ENCODE results near the gene SF3B2. TPM values are rescaled to one million over a fixed set of nuclear protein-coding genes. Genes with fewer than 3 reads are reported as not detected.

SF3B2 gene
- total and polyA plus RNA-seq, 2 donors (not counting 1 experiment from before 2014, with no cell fraction given): 139 to 205 TPM

DNA sequence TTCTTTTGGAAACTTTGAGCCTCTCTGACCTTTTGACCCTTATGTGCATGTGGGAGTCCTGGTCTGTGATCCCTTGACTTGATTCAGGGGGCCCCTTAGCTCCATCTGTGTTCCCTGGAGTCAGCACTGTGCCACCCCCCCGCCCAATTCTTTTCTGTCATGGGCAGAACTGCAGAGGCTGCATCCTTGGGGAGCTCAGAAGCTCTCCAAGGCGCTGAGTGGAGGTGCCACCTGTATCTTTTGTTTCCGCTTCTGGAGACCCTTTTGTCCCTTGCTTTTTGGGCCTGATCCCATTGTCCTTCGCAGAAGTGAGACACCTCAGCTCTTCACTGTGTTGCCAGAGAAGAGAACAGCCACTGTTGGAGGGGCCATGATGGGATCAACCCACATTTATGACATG is 15.5 kb downstream of the SF3B2 start:
- no peaks in the 10 kb centered on the region for H3K9me3 ChIP-seq (ENCODE audit: control extremely low read depth in 1 of 3, control insufficient read depth in 2 of 3, insufficient read depth in 1 of 3, low read length in 2 of 3)
- H3K27ac ChIP-seq (ENCODE audit: low read length in 2 of 2): peak overlapping the region; percentile 18 to 58
- no peak overlapping the region for H3K4me3 ChIP-seq (ENCODE audit: control extremely low read depth in 1 of 5, extremely low read depth in 1 of 5, insufficient read depth in 1 of 5, low read depth in 2 of 5, low read length in 4 of 5)
- H3K27me3 ChIP-seq (replicated peaks in 1 of 4; ENCODE audit: control extremely low read depth in 1 of 4, control insufficient read depth in 3 of 4, insufficient read depth in 4 of 4, low read length in 3 of 4): no peaks in the 10 kb centered on the region
- Mint-ChIP-seq H3K27me3 (no peaks in the 10 kb centered on the region), H3K4me1 (peaks cover 55% of the 10 kb centered on the region), H3K4me3 (no peak overlapping the region), H3K27ac (peak overlapping the region; percentile 99), H3K9me3 (ENCODE audit: insufficient read depth) (no peaks in the 10 kb centered on the region)
- WGBS (ENCODE audit: insufficient coverage): 98% methylated on average over 4 of the region's 4 CpGs
- no peak overlapping the region for H3K4me2 ChIP-seq (replicated peaks; ENCODE audit: low read depth, low read length, poor library complexity, severe bottlenecking)
- ChIA-PET POLR2A (interaction anchor here (1.2 to 3.1 kb wide), 3 partner anchors 14 to 66 kb away, joined by 3 to 12 read pairs (median 4); partner anchors contain the start of gene SF3B2), CTCF (interaction anchor here (0.6 to 7.4 kb wide), 18 partner anchors 8 to 102 kb away, joined by 3 to 98 read pairs (median 14); partner anchors contain the start of gene SF3B2)
- no peak overlapping the region for H3K9ac ChIP-seq (ENCODE audit: low read length)
- H3K4me1 ChIP-seq (ENCODE audit: control insufficient read depth in 2 of 2, insufficient read depth in 2 of 2, low read length in 2 of 2): peaks cover 35 to 45% of the 10 kb centered on the region in 2 donors
- H4K20me1 ChIP-seq (ENCODE audit: control insufficient read depth, insufficient read depth, low read length, poor library complexity, severe bottlenecking): peaks cover 33% of the 10 kb centered on the region
- H3K36me3 ChIP-seq (replicated peaks in 1 of 2; ENCODE audit: control extremely low read depth in 1 of 2, control insufficient read depth in 1 of 2, extremely low read depth in 1 of 2, insufficient read depth in 2 of 2, low read length in 1 of 2): peaks cover 3 to 65% of the 10 kb centered on the region in 2 experiments
- intact Hi-C loops (cut with micrococcal nuclease): loop anchor here (2.0 kb wide), 1 partner anchor 59 kb away; no protein-coding TSS in a partner anchor
- DNase-seq (no peak), ATAC-seq (ENCODE audit: low read depth) (no peak)
- H2AFZ ChIP-seq (ENCODE audit: insufficient read depth, low read depth, low read length, poor library complexity, severe bottlenecking): no peak overlapping the region
- no peak for TF ChIP-seq EZH2 (IDR thresholded peaks at IDR 0.05; ENCODE audit: borderline replicate concordance, insufficient read depth, low read depth, low read length, poor library complexity, severe bottlenecking)
- TF ChIP-seq, protein P1, sequence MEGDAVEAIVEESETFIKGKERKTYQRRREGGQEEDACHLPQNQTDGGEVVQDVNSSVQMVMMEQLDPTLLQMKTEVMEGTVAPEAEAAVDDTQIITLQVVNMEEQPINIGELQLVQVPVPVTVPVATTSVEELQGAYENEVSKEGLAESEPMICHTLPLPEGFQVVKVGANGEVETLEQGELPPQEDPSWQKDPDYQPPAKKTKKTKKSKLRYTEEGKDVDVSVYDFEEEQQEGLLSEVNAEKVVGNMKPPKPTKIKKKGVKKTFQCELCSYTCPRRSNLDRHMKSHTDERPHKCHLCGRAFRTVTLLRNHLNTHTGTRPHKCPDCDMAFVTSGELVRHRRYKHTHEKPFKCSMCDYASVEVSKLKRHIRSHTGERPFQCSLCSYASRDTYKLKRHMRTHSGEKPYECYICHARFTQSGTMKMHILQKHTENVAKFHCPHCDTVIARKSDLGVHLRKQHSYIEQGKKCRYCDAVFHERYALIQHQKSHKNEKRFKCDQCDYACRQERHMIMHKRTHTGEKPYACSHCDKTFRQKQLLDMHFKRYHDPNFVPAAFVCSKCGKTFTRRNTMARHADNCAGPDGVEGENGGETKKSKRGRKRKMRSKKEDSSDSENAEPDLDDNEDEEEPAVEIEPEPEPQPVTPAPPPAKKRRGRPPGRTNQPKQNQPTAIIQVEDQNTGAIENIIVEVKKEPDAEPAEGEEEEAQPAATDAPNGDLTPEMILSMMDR (IDR thresholded peaks at IDR 0.05): no peak
- H3K79me2 ChIP-seq (ENCODE audit: control insufficient read depth, insufficient read depth, low read length): peaks cover 40% of the 10 kb centered on the region

DNA sequence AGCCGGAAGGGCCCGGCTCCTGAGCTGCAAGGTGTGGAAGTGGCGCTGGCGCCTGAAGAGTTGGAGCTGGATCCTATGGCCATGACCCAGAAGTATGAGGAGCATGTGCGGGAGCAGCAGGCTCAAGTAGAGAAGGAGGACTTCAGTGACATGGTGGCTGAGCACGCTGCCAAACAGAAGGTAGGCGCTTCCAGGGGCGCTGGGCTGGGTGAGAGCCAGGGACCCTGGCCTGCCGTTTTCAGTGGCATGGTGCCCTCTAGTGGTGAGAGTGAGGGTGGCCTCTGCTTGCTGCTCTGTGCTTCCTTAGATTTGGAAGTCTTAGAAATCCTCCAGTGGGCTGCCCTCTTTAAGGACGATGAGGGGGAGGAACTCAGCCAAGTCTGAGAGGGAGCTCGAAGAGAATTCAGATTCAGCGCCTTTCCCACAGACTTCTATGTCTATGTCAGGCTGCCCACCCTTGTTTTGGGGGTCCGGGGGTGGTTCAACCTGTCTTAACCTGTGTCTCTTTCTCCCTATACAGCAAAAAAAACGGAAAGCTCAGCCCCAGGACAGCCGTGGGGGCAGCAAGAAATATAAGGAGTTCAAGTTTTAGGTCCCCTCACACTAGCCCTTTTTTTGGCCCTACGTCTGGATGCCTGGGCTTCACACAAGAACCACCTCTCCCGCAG is 16.1 kb downstream of the SF3B2 start:
- ATAC-seq (ENCODE audit: low read depth) (no peak), DNase-seq (peak; percentile 84)
- Histone ChIP-seq H3K27me3 (replicated peaks in 1 of 4; ENCODE audit: control extremely low read depth in 1 of 4, control insufficient read depth in 3 of 4, insufficient read depth in 4 of 4, low read length in 3 of 4) (no peaks in the 10 kb centered on the region), H3K9me3 (ENCODE audit: control extremely low read depth in 1 of 3, control insufficient read depth in 2 of 3, insufficient read depth in 1 of 3, low read length in 2 of 3) (no peaks in the 10 kb centered on the region), H3K79me2 (ENCODE audit: control insufficient read depth, insufficient read depth, low read length) (peaks cover 40% of the 10 kb centered on the region), H3K9ac (ENCODE audit: low read length) (no peak overlapping the region), H4K20me1 (ENCODE audit: control insufficient read depth, insufficient read depth, low read length, poor library complexity, severe bottlenecking) (peaks cover 35% of the 10 kb centered on the region), H3K27ac (ENCODE audit: low read length in 2 of 2) (peak overlapping the region; percentile 69 to 76), H3K4me1 (ENCODE audit: control insufficient read depth in 2 of 2, insufficient read depth in 2 of 2, low read length in 2 of 2) (peaks cover 42 to 51% of the 10 kb centered on the region in 2 donors), H2AFZ (ENCODE audit: insufficient read depth, low read depth, low read length, poor library complexity, severe bottlenecking) (no peak overlapping the region), H3K4me3 (ENCODE audit: control extremely low read depth in 1 of 5, extremely low read depth in 1 of 5, insufficient read depth in 1 of 5, low read depth in 2 of 5, low read length in 4 of 5) (no peak overlapping the region), H3K4me2 (replicated peaks; ENCODE audit: low read depth, low read length, poor library complexity, severe bottlenecking) (peak overlapping the region; percentile 91), H3K36me3 (replicated peaks in 1 of 2; ENCODE audit: control extremely low read depth in 1 of 2, control insufficient read depth in 1 of 2, extremely low read depth in 1 of 2, insufficient read depth in 2 of 2, low read length in 1 of 2) (peaks cover 3 to 63% of the 10 kb centered on the region in 2 experiments)
- ChIA-PET POLR2A (interaction anchor here (0.7 to 3.1 kb wide), 6 partner anchors 9 to 112 kb away, joined by 3 to 12 read pairs (median 4); partner anchors contain the start of gene SF3B2), CTCF (interaction anchor here (0.6 to 7.4 kb wide), 32 partner anchors 9 to 194 kb away, joined by 3 to 98 read pairs (median 5); partner anchors contain the start of gene SF3B2)
- Mint-ChIP-seq H3K27me3 (no peaks in the 10 kb centered on the region), H3K9me3 (ENCODE audit: insufficient read depth) (no peaks in the 10 kb centered on the region), H3K4me1 (peaks cover 57% of the 10 kb centered on the region), H3K27ac (peak overlapping the region; percentile 99), H3K4me3 (peak overlapping the region; percentile 94)
- intact Hi-C loops (cut with micrococcal nuclease): loop anchor here (2.0 kb wide), 1 partner anchor 59 kb away; no protein-coding TSS in a partner anchor
- no peak for TF ChIP-seq EZH2 (IDR thresholded peaks at IDR 0.05; ENCODE audit: borderline replicate concordance, insufficient read depth, low read depth, low read length, poor library complexity, severe bottlenecking)
- TF ChIP-seq, protein P1 (IDR thresholded peaks at IDR 0.05): peak; percentile 87
- 61% methylated on average over 12 of the region's 17 CpGs for WGBS (ENCODE audit: insufficient coverage)
